ENCODE data around the gene MTCL1. TPM values are rescaled to one million over a fixed set of nuclear protein-coding genes. Genes with fewer than 3 reads are reported as not detected.

Gene MTCL1
- total and polyA plus RNA-seq, 11 donors = 4.7 to 17.7 (median 9.5) TPM

GRCh38 chr18:8669571-8669970 is 35.8 kb upstream of the MTCL1 start:
- ATAC-seq (no peak), DNase-seq (no peak)
- Histone ChIP-seq H3K4me3 (no peak overlapping the region), H3K36me3 (no peaks in the 10 kb centered on the region), H3K27me3 (peaks cover 0 to 6% (median 0%) of the 10 kb centered on the region in 9 donors), H3K27ac (no peak overlapping the region), H3K9me3 (no peaks in the 10 kb centered on the region), H3K4me1 (no peaks in the 10 kb centered on the region)
- no peak for TF ChIP-seq POLR2A (IDR thresholded peaks at IDR 0.05)
- TF ChIP-seq, protein P1, sequence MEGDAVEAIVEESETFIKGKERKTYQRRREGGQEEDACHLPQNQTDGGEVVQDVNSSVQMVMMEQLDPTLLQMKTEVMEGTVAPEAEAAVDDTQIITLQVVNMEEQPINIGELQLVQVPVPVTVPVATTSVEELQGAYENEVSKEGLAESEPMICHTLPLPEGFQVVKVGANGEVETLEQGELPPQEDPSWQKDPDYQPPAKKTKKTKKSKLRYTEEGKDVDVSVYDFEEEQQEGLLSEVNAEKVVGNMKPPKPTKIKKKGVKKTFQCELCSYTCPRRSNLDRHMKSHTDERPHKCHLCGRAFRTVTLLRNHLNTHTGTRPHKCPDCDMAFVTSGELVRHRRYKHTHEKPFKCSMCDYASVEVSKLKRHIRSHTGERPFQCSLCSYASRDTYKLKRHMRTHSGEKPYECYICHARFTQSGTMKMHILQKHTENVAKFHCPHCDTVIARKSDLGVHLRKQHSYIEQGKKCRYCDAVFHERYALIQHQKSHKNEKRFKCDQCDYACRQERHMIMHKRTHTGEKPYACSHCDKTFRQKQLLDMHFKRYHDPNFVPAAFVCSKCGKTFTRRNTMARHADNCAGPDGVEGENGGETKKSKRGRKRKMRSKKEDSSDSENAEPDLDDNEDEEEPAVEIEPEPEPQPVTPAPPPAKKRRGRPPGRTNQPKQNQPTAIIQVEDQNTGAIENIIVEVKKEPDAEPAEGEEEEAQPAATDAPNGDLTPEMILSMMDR (IDR thresholded peaks at IDR 0.05) = no peak
- 63 to 89% (median 82%) methylated on average over 4 of the region's 4 CpGs for WGBS, 4 donors
- intact Hi-C loops (cut with DNase I) = no loop called here

DNA sequence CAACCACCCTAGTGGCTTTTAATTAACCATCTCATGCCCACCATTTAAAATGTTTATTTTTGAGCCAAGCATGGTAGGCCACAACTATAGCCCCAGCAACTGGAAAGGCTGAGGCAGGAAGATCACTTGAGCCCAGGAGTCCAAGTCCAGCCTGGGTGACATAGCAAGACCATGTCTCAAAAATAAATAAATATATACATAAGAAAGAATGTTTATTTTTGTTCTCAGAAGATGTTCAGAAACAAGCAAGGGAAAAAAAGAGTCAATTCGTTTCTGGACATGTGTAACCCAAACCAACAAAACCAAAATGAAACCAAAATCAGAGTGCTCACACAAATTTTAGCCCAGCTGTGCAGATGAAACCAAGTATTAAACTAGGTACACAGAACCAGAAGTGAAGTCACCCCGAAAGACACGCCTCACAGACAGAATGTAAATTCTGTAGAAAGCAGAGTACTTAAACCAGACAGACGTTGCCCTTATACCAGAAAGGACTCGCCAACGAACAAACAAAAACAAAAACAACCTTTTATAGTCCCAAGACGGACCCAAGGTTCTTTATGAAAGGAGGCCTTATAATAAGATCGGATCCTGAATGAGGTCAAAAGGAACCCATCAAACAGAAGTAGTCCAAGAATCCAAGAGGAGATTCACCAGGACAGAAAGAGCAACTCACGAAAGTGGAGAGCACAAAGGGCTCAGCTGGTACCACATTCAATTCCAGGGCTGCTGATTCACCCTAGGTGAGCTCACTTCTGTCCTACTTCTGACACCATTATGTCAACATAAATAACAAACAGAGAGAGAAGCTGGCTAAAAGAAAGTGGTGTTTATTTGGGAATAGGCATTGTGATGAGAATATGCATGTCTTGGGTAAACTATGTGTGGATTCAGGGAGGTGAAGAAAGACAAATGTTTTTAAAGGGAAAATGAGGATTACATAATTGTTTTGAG is 31.8 kb upstream of the MTCL1 start:
- DNase-seq (no peak), ATAC-seq (no peak)
- H3K27ac ChIP-seq = no peak overlapping the region
- intact Hi-C loops (cut with DNase I) = no loop called here
- H3K4me3 ChIP-seq = no peak overlapping the region
- 91% methylated on average over 9 of the region's 9 CpGs for WGBS, 4 donors
- H3K9me3 ChIP-seq = no peaks in the 10 kb centered on the region
- no peak for TF ChIP-seq POLR2A (IDR thresholded peaks at IDR 0.05)
- TF ChIP-seq, protein P1 (IDR thresholded peaks at IDR 0.05) = no peak
- H3K27me3 ChIP-seq = peaks cover 0 to 6% (median 0%) of the 10 kb centered on the region in 9 donors
- H3K36me3 ChIP-seq = no peaks in the 10 kb centered on the region
- no peaks in the 10 kb centered on the region for H3K4me1 ChIP-seq

- Histone ChIP-seq H3K9me3 (no peaks in the 10 kb centered on the region), H3K36me3 (no peaks in the 10 kb centered on the region), H3K27me3 (peaks cover 0 to 6% (median 0%) of the 10 kb centered on the region in 9 donors), H3K27ac (no peak overlapping the region), H3K4me1 (no peaks in the 10 kb centered on the region), H3K4me3 (no peak overlapping the region)
- 73 to 95% (median 88%) methylated on average over 4 of the region's 4 CpGs for WGBS, 4 donors
- no peak for ATAC-seq
- TF ChIP-seq POLR2A (IDR thresholded peaks at IDR 0.05) = no peak
- TF ChIP-seq, protein P1 (IDR thresholded peaks at IDR 0.05) = no peak
- intact Hi-C loops (cut with DNase I) = no loop called here
- no peak for DNase-seq
These were observed 30.3 kb upstream of the MTCL1 start for GRCh38 chr18:8675057-8675456.

GRCh38 chr18:8681196-8681595 is 24.2 kb upstream of the MTCL1 start:
- WGBS, 4 donors = 84 to 95% (median 91%) methylated on average over 4 of the region's 4 CpGs
- Histone ChIP-seq H3K27me3 (no peaks in the 10 kb centered on the region), H3K4me1 (no peaks in the 10 kb centered on the region), H3K4me3 (no peak overlapping the region), H3K9me3 (no peaks in the 10 kb centered on the region), H3K27ac (no peak overlapping the region), H3K36me3 (no peaks in the 10 kb centered on the region)
- intact Hi-C loops (cut with DNase I) = no loop called here
- ATAC-seq (no peak), DNase-seq (no peak)
- TF ChIP-seq, protein P1 (IDR thresholded peaks at IDR 0.05) = no peak
- no peak for TF ChIP-seq POLR2A (IDR thresholded peaks at IDR 0.05)

Measured in heart left ventricle (tissue), 16 donors.